HG02798 (cell line): Measurements from ENCODE around the gene CTNND2.
"Not testable (repeated sequence)": the region's sequence is repeated elsewhere in the genome, so short reads cannot be mapped to it uniquely, and the experiment has no call there.

ENCODE experiments used
- ATAC-seq: cut with Tn5 transposase; IDR thresholded peaks from one replicate; pipeline ENCODE4 v1.9.1; 2021; ENCODE audit warnings: mild to moderate bottlenecking; ENCODE audit not compliant: unreplicated experiment, poor library complexity

Gene CTNND2

GRCh38 chr5:11684607-11685006, 219.6 kb downstream of the CTNND2 start:
- no peak for ATAC-seq

- ATAC-seq: no peak
These were observed 220.6 kb downstream of the CTNND2 start for GRCh38 chr5:11683666-11684065.

GRCh38 chr5:11681796-11682195, 222.4 kb downstream of the CTNND2 start:
- no peak for ATAC-seq

- ATAC-seq: no peak
These were observed 224.6 kb downstream of the CTNND2 start for GRCh38 chr5:11679676-11680075.

GRCh38 chr5:11675184-11675583, 229.1 kb downstream of the CTNND2 start:
- ATAC-seq: no peak

- no peak for ATAC-seq
These were observed 231.7 kb downstream of the CTNND2 start for GRCh38 chr5:11672385-11673085.

- no peak for ATAC-seq
These were observed 245.9 kb downstream of the CTNND2 start for GRCh38 chr5:11658376-11658775.

GRCh38 chr5:11656916-11657315, 247.3 kb downstream of the CTNND2 start:
- no peak for ATAC-seq

- ATAC-seq: no peak
These were observed 248.6 kb downstream of the CTNND2 start for GRCh38 chr5:11655681-11656080.

- no peak for ATAC-seq
These were observed 253.3 kb downstream of the CTNND2 start for GRCh38 chr5:11650936-11651335.

GRCh38 chr5:11646141-11646540, 258.1 kb downstream of the CTNND2 start:
- no peak for ATAC-seq

- ATAC-seq: no peak
These were observed 261.8 kb downstream of the CTNND2 start for GRCh38 chr5:11642438-11642837.

GRCh38 chr5:11640158-11640873, 263.9 kb downstream of the CTNND2 start:
- ATAC-seq: no peak

- no peak for ATAC-seq
These were observed 281.5 kb downstream of the CTNND2 start for GRCh38 chr5:11622785-11623184.

- ATAC-seq: no peak
These were observed 284.1 kb downstream of the CTNND2 start for GRCh38 chr5:11620172-11620571.

GRCh38 chr5:11619339-11620024, 284.8 kb downstream of the CTNND2 start:
- ATAC-seq: no peak

- no peak for ATAC-seq
These were observed 287.2 kb downstream of the CTNND2 start for GRCh38 chr5:11617080-11617479.

- ATAC-seq: not testable (repeated sequence)
These were observed 287.6 kb downstream of the CTNND2 start for GRCh38 chr5:11616624-11617023.

- no peak for ATAC-seq
These were observed 293.2 kb downstream of the CTNND2 start for GRCh38 chr5:11611011-11611410.

GRCh38 chr5:11609570-11610303, 294.5 kb downstream of the CTNND2 start:
- ATAC-seq: no peak

GRCh38 chr5:11608530-11608929, 295.7 kb downstream of the CTNND2 start:
- ATAC-seq: no peak
